Right forelimb (tissue), 1 donor: ENCODE results near the gene CD5L.

ENCODE experiments used
- DNase-seq: peaks from one replicate; pipeline ENCODE4 v3.0.0-alpha.2; 2018

Gene CD5L

GRCh38 chr1:157841708-157842107 is at the start of gene CD5L:
Gene CD5L, minus strand, starts transcription at chr1:157841808. Its CDS starts 107 bp downstream, at chr1:157841701.
- DNase-seq: no peak

DNA sequence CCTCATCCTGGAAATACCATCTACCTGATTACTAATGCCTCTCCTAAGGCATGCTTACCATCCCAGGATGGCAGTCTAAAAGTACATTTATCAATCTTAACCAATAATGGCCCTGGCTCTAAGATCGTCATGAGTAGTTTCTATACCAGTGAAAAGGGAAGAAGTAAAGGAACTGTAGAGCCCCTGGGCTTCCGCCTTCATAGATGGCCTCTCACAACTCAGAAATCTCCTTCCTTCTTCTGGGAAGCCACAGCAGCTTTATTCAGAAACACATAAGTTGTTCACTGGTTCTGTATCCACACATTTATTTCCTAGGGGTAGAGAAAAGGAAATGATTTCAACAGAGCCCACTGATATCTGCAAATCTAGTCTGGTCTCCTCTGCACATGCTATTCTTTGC is 41.0 kb upstream of the CD5L start:
- DNase-seq: no peak

GRCh38 chr1:157880621-157881020 is 39.0 kb upstream of the CD5L start:
- no peak for DNase-seq

- no peak for DNase-seq
Observed at GRCh38 chr1:157878059-157878458, 36.5 kb upstream of the CD5L start.

DNA sequence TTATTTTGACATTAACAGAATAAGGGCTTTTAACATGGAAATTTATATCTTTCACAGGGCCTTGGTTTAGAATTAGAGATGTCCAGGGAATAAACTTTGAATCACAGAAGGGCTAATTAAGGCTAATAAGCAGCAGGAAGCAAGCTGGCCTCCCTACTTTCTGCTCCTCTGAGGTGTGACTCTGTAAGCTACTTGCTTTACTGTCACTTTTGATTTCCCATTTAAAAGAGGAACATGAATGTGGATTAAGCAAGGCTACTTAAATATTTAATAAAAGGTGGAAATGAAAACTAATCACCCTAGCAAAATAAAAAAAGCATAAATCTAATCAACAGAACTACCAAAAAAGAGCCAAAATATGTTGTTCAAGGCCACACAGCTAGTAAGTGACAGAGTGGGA is 28.9 kb upstream of the CD5L start:
- no peak for DNase-seq

GRCh38 chr1:157868654-157869053 is 27.0 kb upstream of the CD5L start:
- DNase-seq: no peak

DNA sequence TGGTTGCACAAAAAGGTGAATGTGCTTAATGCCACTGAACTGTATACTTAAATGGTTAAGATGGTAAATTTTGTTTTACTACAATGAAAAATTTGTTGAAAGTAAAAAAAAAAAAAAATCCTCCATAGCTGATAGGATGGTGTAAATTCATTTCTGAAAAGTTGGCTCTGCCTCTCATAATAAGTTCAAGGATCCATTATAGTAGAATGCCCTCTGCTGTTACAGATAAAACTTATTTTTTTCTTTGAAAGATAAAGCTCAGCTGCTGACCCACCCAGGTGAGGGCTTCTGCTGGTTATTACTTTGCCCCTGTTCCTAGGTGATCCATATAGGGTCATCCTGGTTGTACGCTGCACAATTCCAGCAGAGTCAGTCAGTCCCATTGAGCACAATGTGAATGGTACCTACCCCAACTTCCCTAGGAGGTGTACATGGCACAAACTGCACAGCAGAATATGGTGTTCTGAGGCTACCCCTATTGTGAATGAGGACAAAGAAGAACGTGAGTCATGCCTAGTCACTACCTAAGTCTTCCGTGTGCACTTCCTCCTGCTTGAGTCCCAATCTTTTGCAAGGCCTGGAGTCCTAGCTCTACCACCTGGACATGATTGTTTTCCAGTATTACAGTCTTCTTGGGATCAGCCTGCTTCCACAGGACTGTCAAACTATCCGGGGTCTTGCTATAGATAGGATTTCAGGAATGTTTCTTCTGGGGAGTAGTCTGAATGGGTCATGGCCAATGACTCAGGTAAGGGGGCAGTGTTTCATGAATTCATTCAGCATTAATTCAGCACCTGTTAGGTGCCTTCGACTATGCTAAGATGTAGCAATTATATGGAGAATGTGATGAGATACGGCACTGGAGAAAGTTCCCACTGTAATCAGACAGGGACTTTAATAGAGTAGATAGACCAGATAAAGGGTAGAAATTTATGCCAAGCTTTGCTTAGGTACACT is 20.8 kb upstream of the CD5L start:
- DNase-seq: no peak

DNA sequence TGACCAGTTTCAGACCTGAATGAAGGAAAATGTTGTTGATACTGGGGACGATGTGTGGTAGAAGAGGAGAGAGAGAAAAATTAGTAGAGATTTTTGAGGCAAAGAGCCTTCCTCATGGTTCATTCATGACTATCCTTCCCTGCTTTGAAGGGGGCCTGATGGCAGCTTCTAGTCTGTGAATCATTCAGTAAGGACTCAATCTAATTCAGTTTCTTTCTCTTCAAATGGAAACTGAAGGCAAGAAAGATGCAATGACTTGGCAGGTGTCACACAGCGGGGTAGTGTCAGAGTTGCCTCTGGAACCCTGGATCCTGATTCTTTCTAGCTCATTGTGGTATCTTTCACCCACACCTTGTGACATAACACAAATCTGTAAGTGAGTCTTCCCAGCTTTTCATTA is 14.9 kb upstream of the CD5L start:
- no peak for DNase-seq

DNA sequence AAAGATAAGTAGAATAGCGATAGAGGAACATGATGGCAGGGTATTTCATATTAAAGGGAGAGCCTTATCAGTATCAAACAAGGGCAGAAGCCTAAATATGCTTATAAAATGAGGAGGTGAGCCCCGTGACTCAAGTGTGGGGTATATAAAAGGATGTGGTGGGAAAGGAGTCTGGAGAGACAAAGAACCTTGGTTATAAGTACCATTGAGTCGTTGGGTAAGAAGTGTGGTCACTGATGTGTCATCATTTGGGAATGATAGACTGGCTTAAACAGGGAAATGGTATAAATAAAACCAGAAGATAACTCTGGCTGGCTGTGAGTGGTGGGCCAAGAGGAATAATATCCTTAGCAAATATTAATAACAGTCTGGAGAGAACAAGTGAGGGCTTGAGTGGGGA is 10.9 kb upstream of the CD5L start:
- no peak for DNase-seq

- DNase-seq: no peak
Observed at GRCh38 chr1:157849229-157849875, 7.7 kb upstream of the CD5L start.

- no peak for DNase-seq
Observed at GRCh38 chr1:157844089-157844830, 2.7 kb upstream of the CD5L start.

DNA sequence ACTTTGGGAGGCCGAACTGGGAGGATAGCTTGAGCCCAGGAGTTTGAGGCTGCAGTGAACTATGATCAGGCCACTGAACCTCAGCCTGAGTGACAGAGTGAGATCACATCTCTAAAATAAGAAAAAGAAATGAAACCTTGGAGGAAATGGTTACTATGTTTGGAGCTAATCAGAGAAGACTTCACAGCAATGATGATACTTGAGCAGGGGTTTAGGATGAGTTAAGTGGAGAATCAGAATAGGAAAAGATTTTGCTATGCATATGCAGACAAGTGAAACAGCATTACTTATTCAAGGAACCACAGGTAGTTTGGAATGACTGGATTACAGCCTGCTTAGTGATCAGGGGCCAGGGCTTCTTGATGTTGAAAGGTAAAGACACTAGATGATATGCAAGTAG is 1.3 kb upstream of the CD5L start:
- DNase-seq: no peak

DNA sequence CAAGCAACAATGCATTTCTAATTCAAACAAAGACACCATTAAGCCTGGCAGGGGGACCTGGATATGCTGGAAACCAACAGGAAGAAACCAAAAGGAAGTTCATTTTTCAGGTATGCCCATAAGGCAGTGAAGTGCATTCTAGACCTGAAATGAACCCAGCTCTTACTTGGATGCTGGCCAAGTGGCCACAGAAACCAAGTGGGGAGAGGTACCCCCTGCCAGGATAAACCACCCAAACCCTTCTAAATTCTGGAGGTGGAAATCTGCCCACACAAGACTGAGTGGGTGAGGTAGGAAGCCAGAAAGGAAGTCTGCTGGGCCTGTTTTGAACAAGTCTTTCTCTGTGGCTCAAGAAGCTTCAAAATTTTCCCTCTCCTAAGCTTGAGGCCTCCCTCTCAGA is 2.6 kb downstream of the CD5L start:
- no peak for DNase-seq

GRCh38 chr1:157834430-157834829 is 7.2 kb downstream of the CD5L start:
- DNase-seq: no peak

DNA sequence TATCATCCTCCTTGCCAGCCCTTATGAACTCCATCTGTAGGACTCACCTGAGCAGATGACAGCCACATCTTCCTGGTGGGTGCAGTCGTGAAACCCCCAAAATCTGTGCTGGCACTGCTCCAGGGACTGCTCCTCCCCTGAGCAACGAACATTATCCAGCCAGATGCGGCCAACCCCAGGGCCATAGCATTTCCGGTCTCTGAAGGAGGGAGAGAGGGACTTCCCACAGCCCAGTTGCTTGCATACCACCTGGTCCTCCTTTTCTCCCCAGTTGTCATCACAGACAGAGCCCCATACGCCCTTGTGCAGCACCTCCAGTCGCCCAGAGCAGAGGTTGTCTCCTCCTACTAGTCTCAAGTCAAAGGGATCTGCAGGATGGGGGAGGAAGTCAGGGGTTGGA is 8.5 kb downstream of the CD5L start:
- DNase-seq: no peak

GRCh38 chr1:157831968-157832626 is 9.5 kb downstream of the CD5L start:
- DNase-seq: no peak

DNA sequence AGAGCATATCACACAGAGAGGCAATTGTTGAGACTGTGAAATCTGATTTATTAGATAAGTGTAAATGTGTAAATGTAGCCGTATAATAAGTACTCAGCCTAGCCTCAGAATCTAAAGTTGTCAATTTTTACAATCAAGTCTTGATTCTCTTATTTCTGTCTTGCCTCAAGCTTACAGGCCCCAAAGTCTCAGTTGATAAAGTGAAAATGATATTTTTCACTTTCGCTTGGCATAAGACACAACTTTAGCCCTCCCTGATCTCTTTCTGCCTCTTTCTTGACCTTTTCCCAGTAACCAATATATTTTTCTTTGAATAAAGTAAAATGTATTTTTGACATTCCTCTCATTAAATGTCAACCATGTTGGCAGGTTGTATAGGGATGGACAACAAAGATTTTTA is 10.7 kb downstream of the CD5L start:
- DNase-seq: no peak

DNA sequence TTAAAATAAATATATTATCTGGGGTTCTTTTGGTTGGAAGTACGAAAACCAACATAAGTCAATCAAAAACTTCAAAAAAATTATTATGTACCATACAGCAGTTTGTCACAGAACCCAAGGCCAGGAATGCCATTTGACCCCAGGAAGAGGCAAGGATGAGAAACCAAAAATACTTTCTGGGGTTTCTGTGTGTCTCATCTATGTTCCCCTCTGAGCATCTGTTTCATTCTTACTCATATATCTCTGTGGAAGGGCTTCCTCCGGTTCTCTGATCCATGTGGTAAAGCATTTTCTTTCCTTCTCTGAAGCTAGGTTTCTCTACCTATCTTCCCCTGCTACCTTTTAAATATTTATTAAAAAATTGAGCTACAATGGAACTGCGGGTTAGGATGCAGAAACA is 11.9 kb downstream of the CD5L start:
- no peak for DNase-seq

DNA sequence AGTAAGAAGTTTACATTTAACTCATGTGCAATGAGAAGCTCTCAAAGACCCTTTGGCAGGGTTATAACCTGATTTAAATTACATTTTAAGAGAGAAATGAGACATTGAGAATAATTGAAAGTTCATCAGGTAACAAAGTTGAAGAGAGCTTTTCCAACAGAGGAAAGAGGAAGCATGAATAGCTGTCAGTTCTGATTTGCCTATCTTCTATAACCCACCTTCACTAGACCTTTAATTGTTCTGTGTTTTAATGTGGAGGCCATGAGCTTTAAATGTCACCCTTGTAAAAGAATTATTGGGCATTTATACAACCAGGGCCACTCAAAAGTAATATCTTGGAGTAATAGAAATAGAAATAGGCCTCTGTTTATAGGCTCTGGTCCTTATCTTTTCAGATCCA is 12.4 kb downstream of the CD5L start:
- no peak for DNase-seq

DNA sequence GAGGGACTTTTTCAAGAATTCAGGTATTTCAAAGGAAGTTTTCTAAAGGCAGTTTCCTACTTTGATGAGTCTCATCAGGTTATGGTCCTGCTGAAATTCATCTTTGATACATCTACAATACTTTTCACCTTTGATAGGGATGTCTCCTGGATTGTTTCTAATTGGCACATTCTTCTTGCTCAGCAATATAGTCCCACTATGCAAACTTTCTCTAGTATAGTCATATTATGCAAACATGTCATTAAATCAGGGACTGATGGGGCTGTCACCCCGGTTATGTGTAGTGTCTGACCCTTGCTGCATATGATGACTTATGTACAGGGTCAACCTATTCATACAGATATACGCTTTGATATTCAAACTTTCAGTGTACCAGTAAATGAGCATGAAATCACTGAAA is 21.3 kb downstream of the CD5L start:
- DNase-seq: no peak

DNA sequence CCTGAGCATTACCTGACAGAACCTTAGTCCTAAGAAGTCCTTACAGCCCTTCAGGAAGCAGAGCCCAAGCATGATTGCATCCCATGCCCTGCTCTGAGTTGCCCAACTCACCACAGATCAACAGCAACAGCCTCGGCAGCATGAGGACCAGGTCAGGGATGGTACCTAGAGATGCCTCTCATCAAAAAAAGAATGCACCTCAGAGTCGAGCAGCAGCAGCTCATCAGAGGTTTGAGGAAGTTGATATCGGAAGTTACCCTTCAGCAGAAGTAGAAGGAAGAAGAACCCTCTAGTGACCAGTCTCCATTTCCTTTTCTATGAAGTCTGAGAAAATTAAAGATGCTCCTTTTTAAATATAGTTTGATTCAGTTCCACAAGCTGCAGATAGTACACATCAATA is 21.7 kb downstream of the CD5L start, which contains the start of gene FCRL1:
Gene FCRL1 (minus strand): TSS at position 225 of the 400 bp plus-strand sequence. CDS start 83 bp downstream, at position 142.
- no peak for DNase-seq

DNA sequence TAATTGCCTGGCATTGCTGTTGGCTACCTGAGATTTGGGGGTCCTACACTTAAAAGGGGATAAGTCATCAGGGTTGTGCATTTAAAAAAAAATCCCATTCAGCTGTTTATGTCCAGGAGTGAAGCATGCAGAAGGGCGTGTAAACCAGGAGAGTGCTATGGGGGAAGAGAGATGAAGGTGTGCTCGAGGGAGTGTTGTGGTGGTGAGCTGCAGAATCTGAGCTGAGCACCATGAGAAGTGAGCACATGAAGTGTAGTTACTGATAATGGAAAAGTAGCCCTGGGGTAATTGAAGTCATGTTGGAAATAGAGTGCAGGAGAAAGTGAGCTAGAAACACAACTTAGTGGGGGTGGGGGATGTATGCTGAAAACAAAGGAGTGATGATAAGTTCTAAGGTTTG is 22.4 kb downstream of the CD5L start:
- no peak for DNase-seq

DNA sequence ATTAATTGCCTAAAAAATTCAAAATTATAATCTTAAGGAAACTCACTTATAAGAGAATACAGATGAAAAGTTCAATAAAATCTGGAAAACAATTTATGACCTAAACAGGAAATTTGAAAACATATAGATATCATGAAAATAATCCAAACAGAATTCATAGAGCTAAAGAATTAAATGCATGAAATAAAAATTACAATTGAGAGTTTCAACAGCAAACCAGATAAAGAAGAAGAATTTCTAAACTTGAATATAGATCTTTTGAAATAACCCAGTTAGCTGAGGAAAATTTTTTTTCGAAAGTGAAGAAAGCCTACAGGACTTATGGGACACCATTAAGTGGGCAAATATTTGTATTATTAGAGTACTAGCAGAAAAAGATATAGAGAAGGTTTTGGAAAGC is 28.3 kb downstream of the CD5L start:
- no peak for DNase-seq
